Skeletal muscle satellite cell (primary cell): ENCODE measurements around the gene SCGB1C2.
"Not testable (repeated sequence)": the region's sequence is repeated elsewhere in the genome, so short reads cannot be mapped to it uniquely, and the experiment has no call there.

Experiments used
- H3K27me3 ChIP-seq: 2 replicates; pipeline ENCODE4 v1.7.0; 2013; ENCODE audit warnings: low read length; ENCODE audit not compliant: control insufficient read depth, insufficient read depth
- H3K36me3 ChIP-seq: 2 replicates; pipeline ENCODE4 v1.7.0; 2013; ENCODE audit warnings: mild to moderate bottlenecking, control low read depth, low read length; ENCODE audit not compliant: insufficient read depth
- H3K4me1 ChIP-seq: 2 replicates; pipeline ENCODE4 v1.7.0; 2013; ENCODE audit warnings: low read length; ENCODE audit not compliant: control insufficient read depth, insufficient read depth
- H3K4me2 ChIP-seq: 2 replicates; pipeline ENCODE4 v1.7.0; 2013; ENCODE audit warnings: mild to moderate bottlenecking, low read length
- H3K4me3 ChIP-seq: 2 replicates; pipeline ENCODE4 v1.7.0; 2013; ENCODE audit warnings: low read length
- H3K9ac ChIP-seq: 2 replicates; pipeline ENCODE4 v1.7.0; 2013; ENCODE audit warnings: mild to moderate bottlenecking, low read depth, low read length, moderate library complexity
- H3K9me3 ChIP-seq: replicated peaks from 2 replicates; pipeline ENCODE4 v1.7.0; 2013; ENCODE audit warnings: mild to moderate bottlenecking, control low read depth, low read length

The SCGB1C2 gene

DNA sequence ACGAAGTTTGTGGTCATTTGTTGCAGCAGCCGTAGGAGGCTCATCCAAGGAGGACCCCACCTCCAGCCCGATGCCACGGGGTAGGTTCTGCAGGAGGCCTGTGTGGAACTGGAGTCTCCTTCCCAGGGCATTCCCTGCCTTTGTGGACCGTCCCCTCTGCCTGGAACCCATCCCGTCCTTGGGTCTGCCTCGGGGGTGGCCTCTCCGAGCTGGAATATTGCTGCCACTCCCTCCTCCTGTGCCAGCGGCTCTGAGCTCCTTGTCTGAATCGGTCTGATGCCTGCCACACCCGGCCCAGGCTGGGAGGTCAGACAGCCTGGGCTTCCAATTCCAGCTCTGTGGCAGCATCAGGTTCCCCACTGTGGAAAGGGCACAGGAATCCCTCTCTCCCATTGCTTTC is 25.3 kb downstream of the SCGB1C2 start:
- no peaks in the 10 kb centered on the region for H3K4me1 ChIP-seq
- H3K9me3 ChIP-seq = no peaks in the 10 kb centered on the region
- no peak overlapping the region for H3K4me2 ChIP-seq
- H3K27me3 ChIP-seq = peaks cover 18% of the 10 kb centered on the region
- no peaks in the 10 kb centered on the region for H3K36me3 ChIP-seq
- H3K9ac ChIP-seq = no peak overlapping the region
- no peak overlapping the region for H3K4me3 ChIP-seq

DNA sequence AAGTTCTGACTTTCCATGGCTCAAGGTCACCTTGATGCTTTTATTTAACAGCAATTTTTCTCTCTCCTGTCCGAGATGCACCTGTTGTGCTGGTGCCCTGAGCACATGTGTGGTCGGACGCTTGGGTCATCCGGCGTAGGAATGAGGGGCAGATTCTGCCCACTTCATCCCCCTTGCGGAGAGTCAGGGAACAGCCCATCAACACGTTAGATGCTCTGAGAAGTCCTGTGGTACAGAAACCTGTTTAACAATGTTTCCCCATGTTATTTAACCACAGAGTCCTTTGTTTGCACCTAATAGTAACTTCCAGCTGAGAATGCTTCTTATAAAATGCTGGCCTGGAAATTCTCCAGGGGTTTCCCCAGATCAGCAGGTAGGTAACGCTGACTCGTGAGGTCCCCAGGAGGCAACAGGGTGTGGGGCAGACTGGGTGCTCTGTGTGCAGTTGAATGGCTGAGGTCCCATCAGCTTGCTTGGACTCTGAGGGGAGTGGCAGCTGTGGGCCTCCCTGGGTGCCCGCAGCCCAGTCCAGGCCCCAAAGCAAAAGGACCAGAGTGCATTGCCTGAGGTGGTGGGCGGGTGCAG is 26.2 kb downstream of the SCGB1C2 start:
- H3K9ac ChIP-seq = no peak overlapping the region
- no peaks in the 10 kb centered on the region for H3K4me1 ChIP-seq
- no peak overlapping the region for H3K4me2 ChIP-seq
- H3K36me3 ChIP-seq = no peaks in the 10 kb centered on the region
- H3K27me3 ChIP-seq = peaks cover 10% of the 10 kb centered on the region
- H3K9me3 ChIP-seq = no peaks in the 10 kb centered on the region
- H3K4me3 ChIP-seq = no peak overlapping the region

GRCh38 chr17:164303-165235 is 27.2 kb downstream of the SCGB1C2 start:
- Histone ChIP-seq H3K9ac (no peak overlapping the region), H3K4me2 (no peak overlapping the region), H3K4me1 (no peaks in the 10 kb centered on the region), H3K36me3 (no peaks in the 10 kb centered on the region), H3K9me3 (no peaks in the 10 kb centered on the region), H3K27me3 (peaks cover 17% of the 10 kb centered on the region), H3K4me3 (no peak overlapping the region)

- Histone ChIP-seq H3K4me1 (no peaks in the 10 kb centered on the region), H3K4me2 (no peak overlapping the region), H3K9me3 (no peaks in the 10 kb centered on the region), H3K36me3 (no peaks in the 10 kb centered on the region), H3K27me3 (peaks cover 15% of the 10 kb centered on the region), H3K9ac (no peak overlapping the region), H3K4me3 (no peak overlapping the region)
Measured at GRCh38 chr17:165939-166338, 28.6 kb downstream of the SCGB1C2 start.

DNA sequence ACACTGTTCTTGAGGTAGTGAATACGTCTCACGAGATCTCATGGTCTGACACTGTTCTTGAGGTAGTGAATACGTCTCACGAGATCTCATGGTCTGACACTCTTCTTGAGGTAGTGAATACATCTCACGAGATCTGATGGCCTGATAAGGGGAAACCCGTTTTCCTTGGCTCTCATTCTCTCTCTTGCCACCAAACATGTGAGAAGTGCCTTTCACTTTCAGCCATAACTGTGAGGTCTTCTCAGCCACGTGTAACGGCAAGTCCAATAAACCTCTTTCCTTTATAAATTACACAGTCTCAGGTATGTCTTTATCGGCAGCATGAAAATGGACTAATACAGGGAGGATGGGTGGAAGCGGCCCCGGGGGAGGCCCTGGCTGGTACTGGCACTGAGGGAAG is 31.2 kb downstream of the SCGB1C2 start:
- H3K4me1 ChIP-seq, H3K36me3 ChIP-seq, H3K9ac ChIP-seq, H3K9me3 ChIP-seq, H3K4me3 ChIP-seq, H3K4me2 ChIP-seq: not testable (repeated sequence)
- peaks cover 19% of the 10 kb centered on the region for H3K27me3 ChIP-seq

GRCh38 chr17:170130-170670 is 32.8 kb downstream of the SCGB1C2 start:
- Histone ChIP-seq H3K27me3 (peaks cover 24% of the 10 kb centered on the region), H3K4me2 (no peak overlapping the region), H3K9me3 (no peaks in the 10 kb centered on the region), H3K9ac (no peak overlapping the region), H3K4me1 (no peaks in the 10 kb centered on the region), H3K4me3 (no peak overlapping the region), H3K36me3 (no peaks in the 10 kb centered on the region)

- Histone ChIP-seq H3K4me2 (no peak overlapping the region), H3K4me3 (no peak overlapping the region), H3K9ac (no peak overlapping the region), H3K4me1 (no peaks in the 10 kb centered on the region), H3K36me3 (no peaks in the 10 kb centered on the region), H3K27me3 (peaks cover 33% of the 10 kb centered on the region), H3K9me3 (no peaks in the 10 kb centered on the region)
Measured at GRCh38 chr17:171871-172270, 34.5 kb downstream of the SCGB1C2 start.

DNA sequence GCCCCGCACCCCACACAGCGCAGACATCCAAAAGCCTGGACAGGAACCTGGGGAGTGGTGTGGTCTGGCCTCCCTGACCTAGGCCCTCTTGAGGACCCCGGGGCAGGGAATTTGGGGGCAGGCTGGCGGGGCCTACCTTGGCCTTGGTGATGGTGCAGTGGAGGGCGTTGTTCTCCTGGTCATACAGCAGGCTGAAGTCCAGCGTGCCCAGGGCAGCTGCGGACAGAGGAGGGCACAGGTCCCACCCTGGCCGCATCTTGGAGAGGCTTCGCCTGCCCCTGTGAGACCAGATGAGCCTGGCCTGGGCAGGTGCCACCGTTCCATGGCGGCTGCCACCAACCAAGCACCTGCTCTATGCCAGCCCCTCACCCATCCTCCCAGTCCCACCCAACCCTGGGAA is 35.0 kb downstream of the SCGB1C2 start:
- Histone ChIP-seq H3K4me3 (no peak overlapping the region), H3K4me2 (no peak overlapping the region), H3K36me3 (no peaks in the 10 kb centered on the region), H3K9ac (no peak overlapping the region), H3K4me1 (no peaks in the 10 kb centered on the region), H3K27me3 (peaks cover 38% of the 10 kb centered on the region), H3K9me3 (no peaks in the 10 kb centered on the region)

DNA sequence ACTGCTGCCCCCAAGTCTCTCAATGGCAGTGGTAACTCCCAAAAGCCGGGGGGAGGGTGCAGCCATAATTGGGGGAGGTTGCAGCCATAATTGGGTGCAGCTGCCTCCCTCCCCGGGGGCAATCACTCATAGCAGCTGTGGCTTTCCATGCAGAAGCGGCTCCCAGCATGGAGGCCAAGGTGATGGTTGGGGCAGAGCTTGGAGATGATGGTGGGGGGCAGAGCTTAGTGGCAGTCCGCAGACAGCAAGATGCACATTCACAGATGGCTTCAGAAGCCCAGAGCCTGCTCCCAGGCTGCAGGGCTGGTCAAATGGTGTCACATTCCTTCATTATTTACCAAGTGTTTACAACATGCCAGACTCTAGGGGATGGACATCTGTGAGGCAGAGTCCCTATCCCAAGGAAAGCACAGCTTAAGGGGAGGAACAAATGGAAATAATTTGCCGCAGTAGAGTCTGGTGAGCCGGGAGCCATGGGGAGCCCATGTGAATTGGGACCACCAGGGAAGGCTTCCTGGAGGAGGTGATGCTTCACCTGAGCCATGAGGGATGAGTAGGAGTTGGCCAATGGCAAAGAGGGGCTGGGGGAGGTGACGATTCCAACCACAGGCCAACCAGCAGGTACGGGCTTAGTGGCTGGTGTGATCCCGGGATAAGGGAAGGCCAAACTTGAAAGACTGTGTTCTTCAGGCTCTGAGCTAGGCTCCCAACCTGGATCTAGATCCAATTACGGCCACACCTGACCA is 36.0 kb downstream of the SCGB1C2 start:
- no peak overlapping the region for H3K4me2 ChIP-seq
- H3K36me3 ChIP-seq = no peaks in the 10 kb centered on the region
- H3K9ac ChIP-seq = no peak overlapping the region
- no peaks in the 10 kb centered on the region for H3K9me3 ChIP-seq
- no peaks in the 10 kb centered on the region for H3K4me1 ChIP-seq
- peaks cover 47% of the 10 kb centered on the region for H3K27me3 ChIP-seq
- H3K4me3 ChIP-seq = no peak overlapping the region

DNA sequence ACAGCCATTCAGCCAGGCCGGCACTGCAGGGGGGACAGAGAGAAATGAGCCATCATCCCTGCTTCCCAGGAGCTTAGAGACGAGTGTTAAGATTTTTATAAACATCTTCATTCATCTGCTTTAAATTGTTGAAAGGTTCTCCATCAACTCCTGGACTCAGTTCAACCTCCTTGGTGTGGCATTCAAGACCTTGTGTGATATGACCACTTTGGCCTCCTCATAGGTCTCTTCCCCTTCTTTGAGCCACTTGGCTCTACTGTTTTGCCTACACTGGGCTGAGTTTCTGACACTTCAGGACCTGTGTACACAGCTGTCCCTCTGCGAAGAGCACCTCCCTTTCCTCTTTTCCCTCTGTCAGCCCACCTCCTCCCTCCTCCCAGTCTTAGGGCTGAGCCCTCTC is 39.8 kb downstream of the SCGB1C2 start:
- no peak overlapping the region for H3K4me2 ChIP-seq
- H3K9me3 ChIP-seq = no peaks in the 10 kb centered on the region
- H3K9ac ChIP-seq = no peak overlapping the region
- peaks cover 69% of the 10 kb centered on the region for H3K27me3 ChIP-seq
- H3K4me3 ChIP-seq = no peak overlapping the region
- no peaks in the 10 kb centered on the region for H3K4me1 ChIP-seq
- no peaks in the 10 kb centered on the region for H3K36me3 ChIP-seq

DNA sequence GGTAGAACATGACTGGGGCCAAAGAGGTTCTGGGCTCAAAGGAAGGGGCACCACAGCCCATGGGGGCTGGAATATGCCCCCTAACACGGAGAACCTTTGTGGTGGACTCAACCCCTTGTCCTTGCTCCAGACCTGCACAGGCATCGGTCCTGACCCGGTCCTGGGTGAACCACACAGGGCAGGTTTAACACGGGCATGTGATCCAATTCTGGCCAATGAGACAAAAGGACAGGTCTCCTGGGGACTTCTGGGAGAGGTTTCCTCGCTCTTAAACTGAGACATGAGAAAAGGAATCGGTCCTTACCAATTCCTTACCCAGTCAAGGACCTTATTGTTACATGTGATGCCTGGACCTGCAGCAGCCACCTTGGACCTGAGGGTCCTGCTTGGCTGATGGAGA is 40.4 kb downstream of the SCGB1C2 start:
- no peaks in the 10 kb centered on the region for H3K9me3 ChIP-seq
- peaks cover 75% of the 10 kb centered on the region for H3K27me3 ChIP-seq
- H3K4me2 ChIP-seq = no peak overlapping the region
- H3K4me1 ChIP-seq = no peaks in the 10 kb centered on the region
- H3K9ac ChIP-seq = no peak overlapping the region
- no peak overlapping the region for H3K4me3 ChIP-seq
- H3K36me3 ChIP-seq = no peaks in the 10 kb centered on the region
